HL-60 (cell line): ENCODE data around the gene CUTA.

Experiments
- GABPA ChIP-seq: IDR thresholded peaks from 2 replicates; pipeline ENCODE4 v1.6.1; 2012; ENCODE audit warnings: low read depth
- POLR2AphosphoS5 ChIP-seq: IDR thresholded peaks from 2 replicates; pipeline ENCODE4 v1.6.1; 2012; ENCODE audit warnings: low read depth
- TF ChIP-seq, protein P1 (sequence below): IDR thresholded peaks from one replicate; pipeline ENCODE4 v1.5.1; 2011; ENCODE audit warnings: low read length, control low read depth, inconsistent platforms; ENCODE audit not compliant: insufficient read depth
- TF ChIP-seq, protein P2 (sequence below): IDR thresholded peaks from 2 replicates; pipeline ENCODE4 v1.6.1; 2012; ENCODE audit warnings: low read depth; ENCODE audit not compliant: insufficient replicate concordance

DNA sequence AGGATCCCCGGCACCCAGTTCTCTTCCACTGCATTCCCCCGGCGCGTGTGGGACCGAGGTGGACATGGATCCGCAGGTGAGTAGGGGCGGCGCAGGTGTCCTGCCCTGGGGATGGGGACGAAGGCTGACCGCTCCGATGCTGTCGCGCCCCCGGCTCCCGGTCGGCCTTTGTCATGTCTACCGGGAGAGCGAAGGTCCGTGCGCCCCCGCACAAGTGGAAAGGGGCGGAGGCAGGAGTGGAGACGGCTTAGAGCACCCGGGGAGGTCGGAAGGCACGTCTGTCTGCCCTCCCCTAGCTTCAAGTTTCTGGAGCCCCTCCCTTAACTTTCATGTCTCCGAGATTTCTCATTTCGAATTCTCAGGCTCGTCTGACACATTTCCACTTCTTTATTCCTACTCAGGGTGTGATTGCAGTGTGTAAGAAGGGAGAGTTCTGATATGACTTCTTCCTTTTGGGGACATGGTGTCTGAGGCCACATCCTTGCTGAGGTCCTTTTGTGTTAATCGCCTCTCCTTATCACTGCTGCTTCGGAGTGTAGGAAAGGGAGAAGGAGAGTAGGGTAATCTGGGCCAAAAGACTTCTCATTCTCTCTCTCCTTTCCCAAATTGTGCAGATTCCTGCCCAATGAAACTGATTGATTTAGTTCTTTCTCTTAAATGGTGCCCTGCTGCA is 25.8 kb downstream of the CUTA start:
- TF ChIP-seq, protein P1, sequence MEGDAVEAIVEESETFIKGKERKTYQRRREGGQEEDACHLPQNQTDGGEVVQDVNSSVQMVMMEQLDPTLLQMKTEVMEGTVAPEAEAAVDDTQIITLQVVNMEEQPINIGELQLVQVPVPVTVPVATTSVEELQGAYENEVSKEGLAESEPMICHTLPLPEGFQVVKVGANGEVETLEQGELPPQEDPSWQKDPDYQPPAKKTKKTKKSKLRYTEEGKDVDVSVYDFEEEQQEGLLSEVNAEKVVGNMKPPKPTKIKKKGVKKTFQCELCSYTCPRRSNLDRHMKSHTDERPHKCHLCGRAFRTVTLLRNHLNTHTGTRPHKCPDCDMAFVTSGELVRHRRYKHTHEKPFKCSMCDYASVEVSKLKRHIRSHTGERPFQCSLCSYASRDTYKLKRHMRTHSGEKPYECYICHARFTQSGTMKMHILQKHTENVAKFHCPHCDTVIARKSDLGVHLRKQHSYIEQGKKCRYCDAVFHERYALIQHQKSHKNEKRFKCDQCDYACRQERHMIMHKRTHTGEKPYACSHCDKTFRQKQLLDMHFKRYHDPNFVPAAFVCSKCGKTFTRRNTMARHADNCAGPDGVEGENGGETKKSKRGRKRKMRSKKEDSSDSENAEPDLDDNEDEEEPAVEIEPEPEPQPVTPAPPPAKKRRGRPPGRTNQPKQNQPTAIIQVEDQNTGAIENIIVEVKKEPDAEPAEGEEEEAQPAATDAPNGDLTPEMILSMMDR = no peak
- TF ChIP-seq, protein P2, sequence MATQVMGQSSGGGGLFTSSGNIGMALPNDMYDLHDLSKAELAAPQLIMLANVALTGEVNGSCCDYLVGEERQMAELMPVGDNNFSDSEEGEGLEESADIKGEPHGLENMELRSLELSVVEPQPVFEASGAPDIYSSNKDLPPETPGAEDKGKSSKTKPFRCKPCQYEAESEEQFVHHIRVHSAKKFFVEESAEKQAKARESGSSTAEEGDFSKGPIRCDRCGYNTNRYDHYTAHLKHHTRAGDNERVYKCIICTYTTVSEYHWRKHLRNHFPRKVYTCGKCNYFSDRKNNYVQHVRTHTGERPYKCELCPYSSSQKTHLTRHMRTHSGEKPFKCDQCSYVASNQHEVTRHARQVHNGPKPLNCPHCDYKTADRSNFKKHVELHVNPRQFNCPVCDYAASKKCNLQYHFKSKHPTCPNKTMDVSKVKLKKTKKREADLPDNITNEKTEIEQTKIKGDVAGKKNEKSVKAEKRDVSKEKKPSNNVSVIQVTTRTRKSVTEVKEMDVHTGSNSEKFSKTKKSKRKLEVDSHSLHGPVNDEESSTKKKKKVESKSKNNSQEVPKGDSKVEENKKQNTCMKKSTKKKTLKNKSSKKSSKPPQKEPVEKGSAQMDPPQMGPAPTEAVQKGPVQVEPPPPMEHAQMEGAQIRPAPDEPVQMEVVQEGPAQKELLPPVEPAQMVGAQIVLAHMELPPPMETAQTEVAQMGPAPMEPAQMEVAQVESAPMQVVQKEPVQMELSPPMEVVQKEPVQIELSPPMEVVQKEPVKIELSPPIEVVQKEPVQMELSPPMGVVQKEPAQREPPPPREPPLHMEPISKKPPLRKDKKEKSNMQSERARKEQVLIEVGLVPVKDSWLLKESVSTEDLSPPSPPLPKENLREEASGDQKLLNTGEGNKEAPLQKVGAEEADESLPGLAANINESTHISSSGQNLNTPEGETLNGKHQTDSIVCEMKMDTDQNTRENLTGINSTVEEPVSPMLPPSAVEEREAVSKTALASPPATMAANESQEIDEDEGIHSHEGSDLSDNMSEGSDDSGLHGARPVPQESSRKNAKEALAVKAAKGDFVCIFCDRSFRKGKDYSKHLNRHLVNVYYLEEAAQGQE = no peak
- TF ChIP-seq POLR2AphosphoS5 = no peak
- no peak for TF ChIP-seq GABPA
